ENCODE results near the gene DPYSL5.
A peak's percentile ranks its signal among the peaks of the same experiment; 100 is the strongest.
"Not testable (repeated sequence)": the region's sequence is repeated elsewhere in the genome, so short reads cannot be mapped to it uniquely, and the experiment has no call there.

DPYSL5 gene

DNA sequence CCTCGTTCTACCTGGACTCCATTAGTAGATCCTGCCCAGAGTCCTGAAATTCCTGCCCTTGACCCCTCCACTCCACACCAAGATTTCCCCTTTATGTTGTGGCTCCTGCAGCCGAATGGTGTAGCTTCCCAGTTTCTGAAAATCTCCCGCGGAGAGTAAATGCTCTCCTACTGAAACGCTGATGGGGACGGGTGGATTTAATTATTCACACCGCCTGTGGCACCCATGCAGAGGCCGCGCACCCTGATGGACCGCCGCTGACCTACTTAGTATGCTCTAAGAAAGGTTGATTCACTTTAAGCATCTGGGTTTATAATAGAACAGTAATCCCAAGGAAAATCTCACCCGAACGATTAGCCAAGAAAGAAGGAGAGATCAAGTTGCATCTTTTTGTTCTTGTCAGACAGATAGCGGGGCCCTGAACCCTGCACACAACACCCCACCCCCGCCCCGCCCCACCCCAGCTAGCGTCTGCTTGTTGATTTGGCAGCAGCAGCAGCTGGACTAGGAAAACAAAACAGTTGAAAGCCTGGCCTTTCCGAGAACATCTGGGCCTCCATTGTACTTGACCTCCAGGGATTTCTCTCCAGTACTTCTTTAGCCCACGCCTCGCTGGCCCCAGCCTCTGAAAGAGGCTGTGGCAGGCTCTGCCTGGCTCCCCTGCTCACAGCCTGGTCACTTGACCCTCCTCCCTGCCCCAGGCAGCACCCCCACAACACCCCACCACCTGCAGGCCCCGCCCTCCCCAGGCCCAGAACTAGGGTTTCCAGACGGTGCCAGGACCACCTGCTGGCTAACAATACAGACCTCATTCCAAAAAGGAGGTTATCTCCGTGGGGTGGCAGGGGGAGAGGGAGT lies 53.6 kb downstream of the DPYSL5 start:
- DNase-seq (ENCODE audit: low spot score): peak; percentile 58

DNA sequence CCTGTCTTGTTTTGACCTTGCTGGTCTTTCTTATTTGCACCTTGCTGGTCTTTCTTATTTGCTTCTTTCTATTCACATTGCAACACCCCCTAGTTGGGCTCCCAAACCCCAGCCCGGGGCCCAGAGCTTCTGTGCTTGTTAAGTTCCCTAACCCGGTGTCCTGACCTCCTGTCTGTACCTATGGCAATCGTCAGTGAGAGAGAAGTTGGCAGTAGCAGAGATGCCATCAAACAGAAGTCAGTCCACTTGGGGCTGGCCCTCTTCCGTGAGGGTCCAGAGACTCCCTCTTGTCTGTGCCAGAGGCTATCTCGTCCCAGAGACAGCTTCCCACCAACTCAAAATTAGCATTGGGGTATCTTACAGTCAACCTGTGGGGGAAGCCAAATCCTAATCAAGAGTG lies 55.7 kb downstream of the DPYSL5 start:
- no peak for DNase-seq (ENCODE audit: low spot score)

DNA sequence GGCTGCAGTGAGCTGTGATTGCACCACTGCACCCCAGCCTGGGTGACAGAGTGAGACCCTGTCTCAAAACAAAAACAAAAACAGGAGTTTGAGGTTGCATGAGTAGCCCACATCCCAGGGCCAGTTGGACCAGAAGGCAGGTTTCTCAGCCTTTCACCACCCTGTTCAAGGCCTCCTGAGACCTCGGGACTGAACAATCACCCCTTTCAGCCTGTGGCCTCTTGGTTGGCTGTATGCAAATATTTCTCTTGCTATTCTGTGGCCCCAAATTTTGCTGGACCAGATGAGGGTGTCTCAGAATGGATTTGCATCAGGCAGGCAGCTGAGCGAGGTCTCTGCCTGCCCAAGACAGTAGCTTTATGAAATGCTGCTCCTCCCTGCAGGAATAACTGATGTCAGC lies 56.9 kb downstream of the DPYSL5 start:
- no peak for DNase-seq (ENCODE audit: low spot score)

DNA sequence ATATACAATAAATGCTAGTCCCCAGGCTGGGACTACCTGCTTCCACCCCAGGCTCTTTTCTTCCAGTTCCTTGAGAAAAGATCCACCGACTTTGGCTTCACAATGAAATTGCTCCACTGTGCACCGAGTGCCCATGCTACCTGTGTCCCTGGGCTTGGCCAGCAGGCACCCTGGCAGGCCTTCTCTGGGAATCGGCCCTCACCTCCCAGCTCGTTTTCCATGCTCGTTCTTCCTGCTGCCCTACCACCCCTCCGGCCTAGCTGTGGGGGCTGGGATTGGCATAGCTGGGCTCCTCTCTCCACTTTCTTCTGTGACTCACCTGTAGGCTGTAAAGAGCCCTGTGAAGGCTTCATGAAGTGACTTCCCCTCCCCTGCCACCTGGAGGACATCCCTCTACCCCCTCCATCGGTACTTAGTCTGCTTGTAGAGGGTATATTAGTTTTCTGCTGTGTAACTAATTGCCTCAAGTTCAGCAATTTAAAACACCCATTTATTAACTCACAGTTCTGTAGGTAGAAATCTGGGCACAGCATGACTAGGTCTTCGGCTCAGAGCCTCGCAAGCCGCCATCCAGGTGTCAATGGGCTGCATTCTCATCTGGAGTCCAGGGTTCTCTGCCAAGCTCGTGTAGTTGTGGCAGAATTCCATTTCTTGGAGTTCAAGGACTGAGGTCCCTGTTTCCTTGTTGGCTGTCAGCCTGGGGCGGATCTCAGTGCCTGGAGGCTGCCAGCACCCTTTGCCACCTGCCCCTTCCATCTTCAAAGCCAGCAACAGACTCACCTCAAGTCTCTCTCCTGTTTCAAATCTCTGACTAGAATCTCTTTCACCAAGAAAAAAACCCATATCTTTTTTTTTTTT lies 57.6 kb downstream of the DPYSL5 start:
- DNase-seq (ENCODE audit: low spot score): no peak

DNA sequence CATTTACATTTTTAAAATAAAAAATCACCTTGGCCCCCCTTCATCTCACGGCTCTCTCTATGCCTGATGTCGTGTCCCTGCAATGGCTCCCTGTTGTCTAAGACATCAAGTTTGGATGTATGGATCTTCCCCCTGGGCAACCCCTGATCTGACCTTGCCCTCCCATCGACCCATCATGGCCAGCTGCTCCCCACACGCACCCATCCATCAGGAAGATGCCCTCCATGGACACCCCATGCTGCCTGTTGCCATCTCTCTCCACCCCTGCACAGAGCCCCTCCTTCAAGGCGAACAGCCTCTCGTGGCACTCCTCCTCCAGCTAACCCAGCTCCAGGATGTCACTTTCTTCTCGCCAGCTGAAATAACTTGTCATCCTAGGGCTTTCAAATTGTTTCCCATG lies 59.5 kb downstream of the DPYSL5 start:
- no peak for DNase-seq (ENCODE audit: low spot score)

DNA sequence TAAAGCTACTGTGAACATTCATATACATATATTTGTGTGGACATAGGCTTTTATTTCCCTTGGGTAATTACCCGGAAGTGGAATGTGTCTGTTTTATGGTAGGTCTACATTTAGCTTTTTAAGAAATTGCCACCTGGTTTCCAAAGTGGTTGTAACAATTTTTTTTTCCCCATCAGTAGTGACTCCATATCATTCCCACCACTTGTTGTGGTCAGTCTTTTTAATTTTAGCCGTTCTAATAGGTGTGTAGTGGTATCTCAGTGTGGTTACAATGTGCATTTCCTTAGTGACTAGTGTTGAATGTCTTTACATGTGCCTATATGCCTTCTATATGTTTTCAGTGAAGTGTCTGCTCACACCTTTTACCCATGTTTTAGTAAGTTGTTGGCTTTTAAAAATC lies 62.2 kb downstream of the DPYSL5 start:
- DNase-seq (ENCODE audit: low spot score): no peak

DNA sequence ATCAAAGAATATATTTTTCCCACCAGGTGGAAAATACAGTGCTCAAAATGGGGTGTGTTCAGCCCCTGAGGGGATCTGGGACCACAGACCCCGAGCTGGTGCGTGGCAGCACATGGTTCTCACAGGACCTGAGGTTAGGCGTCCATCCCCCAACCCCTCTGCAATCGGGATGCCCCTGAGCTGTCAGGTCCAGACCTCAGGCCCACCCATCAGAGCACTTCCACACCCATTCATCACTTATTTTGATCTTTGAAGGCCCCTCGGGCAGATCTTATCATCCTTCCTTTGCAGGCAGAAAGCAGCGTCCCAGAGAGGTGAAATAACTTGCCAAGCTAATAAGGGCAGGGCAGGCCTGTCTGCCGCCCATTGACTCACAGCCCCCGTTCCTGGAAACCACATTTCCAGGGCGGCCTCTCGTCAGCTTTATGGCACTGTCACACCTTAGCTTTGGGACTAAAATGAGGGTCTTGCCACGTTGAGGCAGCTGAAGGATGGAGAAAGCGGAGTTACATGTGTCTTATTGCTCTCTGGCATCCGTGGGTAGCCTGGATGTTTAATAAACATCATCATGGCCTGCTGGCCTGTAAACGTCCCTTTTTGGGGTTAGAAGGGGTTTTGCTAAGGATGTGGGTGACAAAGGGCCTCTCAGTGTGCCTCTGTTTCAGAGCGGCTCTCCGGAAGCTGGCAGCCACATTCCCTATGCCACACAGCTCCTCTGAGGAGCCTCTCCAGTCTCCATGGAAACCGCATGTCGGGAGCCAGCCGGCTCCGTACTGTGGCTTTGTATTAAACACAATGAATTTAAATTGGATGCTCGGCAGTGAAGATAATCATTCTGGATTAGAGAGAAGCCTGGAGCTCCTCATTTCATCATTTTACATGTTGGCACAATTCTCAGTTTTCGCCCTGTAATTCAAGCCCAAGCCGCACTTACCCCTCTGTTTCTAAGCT lies 64.3 kb downstream of the DPYSL5 start:
- peak; percentile 56 for DNase-seq (ENCODE audit: low spot score)

DNA sequence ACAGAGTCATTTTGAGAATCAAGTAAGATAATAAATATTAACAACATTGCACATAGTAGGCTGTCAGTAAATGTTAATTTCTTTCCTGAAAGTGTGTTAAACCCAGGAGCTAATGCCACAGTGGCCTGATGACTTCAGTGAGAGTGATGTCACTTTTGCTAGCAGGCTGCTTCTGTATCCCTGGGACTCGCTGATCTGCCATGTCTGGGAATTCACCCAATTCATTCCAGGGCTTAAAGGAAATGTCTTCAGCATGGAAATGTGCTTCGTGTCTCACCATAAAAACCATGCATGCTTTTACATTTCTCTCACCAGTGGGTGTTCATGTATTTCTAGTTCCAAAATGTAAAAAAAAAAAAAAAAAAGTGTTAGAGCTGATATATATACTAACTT lies 65.7 kb downstream of the DPYSL5 start:
- DNase-seq (ENCODE audit: low spot score): no peak

DNA sequence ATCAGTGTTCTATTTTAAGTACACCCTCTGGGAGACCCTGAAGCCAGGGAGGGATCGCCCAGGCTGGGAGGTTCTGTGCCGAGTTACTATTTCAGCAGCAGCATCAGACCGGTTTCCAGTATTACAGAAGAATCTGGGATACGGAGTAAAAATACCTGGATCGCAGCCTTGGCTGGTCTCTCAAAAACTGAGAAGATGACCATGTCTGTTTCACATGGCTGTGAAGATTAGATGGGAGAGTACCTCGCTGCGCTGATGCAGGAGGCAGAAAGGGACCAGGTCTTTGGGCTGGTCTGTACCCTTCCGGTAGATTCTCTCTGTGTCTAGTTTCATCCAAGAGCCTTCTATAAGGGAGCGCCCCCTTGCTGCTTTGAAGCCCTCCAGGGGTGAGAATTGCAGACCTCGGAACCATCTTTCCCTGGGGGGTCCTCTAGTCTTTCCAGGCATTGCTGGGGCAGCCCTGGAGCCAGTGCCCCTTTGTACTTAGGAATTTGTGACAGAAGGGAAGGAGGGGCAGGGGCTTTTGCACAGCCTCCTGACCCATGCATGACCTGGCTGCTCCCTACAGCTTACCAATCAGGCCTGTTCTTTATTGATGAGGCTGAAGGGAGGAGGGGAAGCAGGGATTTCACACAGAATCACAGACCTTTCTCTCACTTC lies 66.2 kb downstream of the DPYSL5 start:
- no peak for DNase-seq (ENCODE audit: low spot score)

DNA sequence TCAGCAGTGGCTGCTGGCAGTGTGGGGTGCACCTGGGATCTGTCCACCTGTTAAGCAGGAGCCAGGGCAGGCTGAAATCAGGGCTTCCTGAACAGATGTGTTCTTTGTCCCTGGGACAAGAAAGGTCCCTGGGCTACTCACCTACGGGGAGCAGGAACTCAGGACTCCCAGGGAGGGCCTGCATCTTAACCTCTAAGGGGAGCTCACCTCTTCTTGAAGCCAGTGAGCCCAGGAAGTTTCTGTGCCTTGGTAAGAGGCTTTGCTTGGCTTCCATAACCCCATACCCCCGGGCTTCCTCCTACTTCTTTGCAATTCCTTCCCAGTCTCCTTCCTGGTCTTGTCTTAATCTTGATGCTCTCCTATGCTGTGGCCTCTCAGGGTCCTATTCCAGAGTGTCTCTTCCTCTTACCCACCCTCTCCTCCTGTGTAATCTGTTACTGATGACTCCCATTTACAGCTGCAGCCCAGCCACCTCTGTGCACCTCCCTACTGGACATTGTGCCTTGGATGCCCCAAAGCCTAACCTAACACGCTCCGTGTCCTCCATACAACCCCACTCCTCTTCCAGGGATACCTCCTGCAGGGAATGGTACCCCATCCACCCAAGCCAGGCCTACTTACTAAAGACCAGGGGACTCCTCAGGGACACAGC lies 66.9 kb downstream of the DPYSL5 start:
- DNase-seq (ENCODE audit: low spot score): no peak

DNA sequence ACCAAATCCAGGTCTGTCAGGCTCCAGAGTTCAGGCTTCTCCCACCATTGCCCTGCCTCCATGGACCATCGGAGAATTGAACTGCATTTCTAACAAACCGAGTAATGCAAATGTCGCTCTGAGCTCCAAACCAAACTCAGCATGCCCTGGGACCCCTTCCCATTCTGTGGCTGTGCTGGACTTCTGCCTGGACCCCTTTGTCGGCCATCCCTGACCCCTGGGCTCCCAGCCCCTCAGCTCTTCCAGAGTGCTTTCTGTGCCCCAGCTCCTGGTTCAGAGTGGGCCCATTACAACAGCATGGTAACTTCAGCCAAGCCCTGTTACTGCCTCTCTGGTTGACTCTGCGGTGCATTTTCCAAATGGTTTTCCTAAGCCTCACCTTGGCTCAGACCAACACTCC lies 67.4 kb downstream of the DPYSL5 start:
- DNase-seq (ENCODE audit: low spot score): no peak

DNA sequence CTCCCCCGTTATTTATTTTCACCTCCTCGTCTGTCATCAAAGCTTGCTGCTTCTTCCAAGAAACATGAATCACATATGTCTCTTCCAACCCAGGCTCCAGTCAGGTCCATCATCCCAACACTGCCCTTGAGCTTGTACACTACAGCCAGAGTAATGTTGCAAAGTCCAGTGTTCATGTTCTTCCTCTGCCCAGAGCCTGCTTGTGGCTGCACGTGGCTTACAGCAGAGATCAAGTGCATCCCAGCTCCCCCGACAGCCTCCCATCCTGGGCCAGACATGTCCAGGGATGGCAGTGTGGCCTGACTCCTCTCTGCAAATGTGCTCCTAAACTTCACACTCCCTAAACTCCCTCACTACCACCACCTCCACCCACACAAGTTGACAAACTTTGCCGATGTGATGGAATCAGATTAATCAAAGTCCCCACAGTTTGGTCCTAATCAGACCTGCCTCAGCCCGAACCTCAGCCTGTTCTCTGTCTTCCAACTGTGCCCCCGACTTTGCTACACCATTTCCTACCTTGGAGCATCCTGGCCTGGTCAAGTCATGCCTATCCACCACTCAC lies 68.3 kb downstream of the DPYSL5 start:
- DNase-seq (ENCODE audit: low spot score): no peak

DNA sequence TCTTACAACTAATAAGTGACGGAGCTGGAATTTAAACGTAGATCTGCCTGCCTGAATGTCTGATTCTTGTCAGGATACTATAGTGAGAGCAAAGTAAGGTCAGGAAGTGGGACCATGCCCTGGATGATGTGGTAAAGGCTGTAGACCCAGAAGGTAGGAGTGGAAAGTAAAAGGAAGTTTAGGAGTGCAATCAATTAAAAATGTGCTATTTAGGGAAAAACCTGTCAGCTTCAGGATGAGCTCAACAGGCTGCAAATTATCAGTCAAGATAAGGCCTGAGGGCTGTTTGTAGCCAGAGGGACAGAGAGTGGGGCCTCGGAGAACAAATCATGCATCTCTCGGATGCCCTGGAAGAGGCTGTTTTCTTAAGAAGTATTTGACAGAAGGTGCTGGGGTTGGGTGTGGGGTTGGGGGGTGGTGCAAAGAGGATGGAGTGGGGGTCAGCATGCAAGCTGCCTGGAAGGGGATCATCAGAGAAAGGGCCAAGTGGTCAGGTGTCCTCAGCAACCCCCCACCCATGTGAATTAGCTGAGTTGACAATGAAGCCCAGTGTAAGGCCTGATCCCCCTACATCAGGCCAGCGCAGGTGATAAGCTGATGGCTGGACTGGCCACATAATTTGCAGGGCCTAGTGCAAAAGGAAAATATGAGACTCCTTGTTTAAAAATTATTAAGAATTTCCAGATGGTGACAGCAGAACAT lies 69.4 kb downstream of the DPYSL5 start:
- no peak for DNase-seq (ENCODE audit: low spot score)

DNA sequence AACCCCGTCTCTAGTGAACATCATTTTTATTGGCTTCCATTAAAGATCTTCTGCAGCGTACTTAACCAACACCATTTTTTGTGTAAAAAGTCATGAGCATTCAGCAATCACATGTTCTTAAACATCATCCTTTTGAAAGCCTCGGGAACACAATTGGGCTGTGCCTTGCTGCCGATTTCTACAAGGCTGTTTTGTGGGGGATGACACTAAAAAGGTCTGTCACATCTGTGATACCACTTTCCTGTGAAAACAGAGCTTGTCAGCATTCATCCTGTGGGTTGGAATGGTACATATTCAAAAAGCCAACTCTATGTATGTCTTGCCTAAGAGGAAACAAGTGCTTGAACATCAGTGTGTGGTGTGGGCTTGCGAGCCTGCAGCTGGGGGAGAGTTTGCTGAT lies 73.4 kb downstream of the DPYSL5 start:
- no peak for DNase-seq (ENCODE audit: low spot score)

DNA sequence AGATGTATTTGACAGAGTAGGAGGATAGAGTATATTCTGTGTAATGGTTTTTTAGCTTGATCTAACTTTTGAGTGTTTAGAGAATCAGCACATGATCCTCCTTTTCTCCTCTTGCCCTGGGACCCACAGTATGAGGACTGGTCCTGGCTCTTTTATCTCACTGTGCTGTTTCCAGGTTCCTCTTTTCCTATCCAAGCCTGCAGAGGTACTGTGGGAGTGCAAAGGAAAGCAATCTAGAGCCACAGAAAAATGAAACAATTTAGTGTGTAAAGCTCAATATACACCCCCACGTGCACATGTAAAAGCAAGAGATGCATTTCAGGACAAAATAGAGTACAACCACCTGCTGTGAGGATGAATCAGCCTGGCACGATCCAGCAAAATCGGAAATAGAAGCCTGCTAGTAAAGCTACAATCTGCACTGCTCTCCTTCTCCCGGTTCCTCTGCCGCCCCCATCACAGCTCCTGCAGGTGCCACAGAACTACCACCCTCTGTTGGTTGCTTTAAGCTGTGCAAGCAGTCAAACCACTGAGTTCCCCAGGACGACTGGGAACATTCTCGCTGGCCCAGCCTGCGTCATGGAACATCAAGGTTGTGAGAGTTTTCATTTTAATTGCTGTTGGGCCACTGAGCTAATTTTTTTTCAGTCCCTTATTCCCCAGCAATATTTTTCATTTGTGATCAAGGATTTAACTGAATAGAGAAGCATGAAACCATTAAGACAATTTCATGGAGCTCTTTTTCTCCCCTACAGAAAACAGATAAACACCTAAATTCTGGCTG lies 74.7 kb downstream of the DPYSL5 start:
- DNase-seq (ENCODE audit: low spot score): peak; percentile 87

DNA sequence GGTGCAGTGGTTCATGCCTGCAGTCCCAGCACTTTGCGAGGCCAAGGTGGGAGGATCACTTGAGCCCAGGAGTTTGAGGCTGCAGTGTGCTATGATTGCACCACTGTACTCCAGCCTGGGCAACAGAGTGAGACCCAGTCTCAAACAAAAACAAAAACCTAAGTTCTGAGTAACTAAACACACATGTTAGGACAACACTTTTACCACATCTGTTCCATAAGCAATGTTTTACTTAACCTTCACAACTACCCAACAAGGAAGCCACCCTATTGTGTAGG lies 75.2 kb downstream of the DPYSL5 start:
- DNase-seq (ENCODE audit: low spot score): not testable (repeated sequence)

DNA sequence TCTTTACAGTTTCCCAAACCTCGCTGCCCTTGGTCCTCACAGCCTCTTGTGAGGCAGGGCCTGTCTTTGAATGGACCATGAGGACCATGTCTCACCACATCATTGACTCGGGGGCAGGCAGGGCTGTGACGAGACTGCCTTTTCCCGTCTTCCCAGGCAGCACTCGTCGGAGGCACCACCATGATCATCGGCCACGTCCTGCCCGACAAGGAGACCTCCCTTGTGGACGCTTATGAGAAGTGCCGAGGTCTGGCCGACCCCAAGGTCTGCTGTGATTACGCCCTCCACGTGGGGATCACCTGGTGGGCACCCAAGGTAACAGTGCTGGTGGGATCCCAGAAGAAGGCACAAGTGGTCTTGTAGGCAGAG lies 76.8 kb downstream of the DPYSL5 start:
- DNase-seq (ENCODE audit: low spot score): no peak

DNA sequence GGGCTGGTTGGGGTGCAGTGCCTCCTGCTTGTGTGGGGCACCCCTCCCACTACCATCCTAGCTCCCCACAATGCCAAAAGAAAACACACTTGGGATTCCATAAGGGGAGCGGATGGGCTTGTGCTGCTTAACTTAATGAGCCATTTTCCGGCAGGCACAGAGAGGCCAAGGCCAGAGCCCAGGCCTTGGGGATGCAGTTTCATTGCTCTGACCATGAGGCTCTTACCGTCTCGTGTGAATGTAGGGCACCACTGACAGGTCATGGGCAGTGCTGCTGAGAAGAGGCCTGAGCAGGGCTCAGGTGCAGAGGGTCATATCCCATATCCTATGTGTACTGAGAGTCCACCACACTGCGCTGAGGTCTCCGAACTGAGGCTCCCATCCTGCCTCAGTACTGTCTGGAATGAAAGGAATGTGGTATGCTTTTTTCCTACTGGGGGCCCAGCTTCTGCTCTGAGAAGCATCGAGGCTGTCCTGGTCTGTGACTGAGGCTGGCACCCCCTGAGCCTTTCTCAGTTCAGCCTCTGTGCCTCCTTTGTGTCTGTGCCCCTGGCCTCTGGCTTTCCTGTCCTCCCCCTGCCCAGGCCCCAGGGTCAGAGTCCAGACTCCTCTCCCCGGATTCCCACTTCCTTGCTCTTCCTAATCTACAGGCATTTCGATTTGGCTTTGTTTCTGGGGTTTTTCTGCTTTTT lies 77.3 kb downstream of the DPYSL5 start:
- no peak for DNase-seq (ENCODE audit: low spot score)

DNA sequence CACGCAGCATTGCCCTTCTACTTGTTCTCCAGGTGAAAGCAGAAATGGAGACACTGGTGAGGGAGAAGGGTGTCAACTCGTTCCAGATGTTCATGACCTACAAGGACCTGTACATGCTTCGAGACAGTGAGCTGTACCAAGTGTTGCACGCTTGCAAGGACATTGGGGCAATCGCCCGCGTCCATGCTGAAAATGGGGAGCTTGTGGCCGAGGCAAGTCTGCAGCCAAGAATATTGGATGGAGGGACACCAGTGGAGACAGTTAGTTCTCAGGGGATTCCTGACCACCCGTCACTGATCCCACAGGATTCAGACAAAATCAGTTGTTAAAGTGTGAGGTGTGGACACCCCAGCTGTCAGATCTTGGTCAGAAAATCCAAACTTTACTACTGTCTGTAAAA lies 79.3 kb downstream of the DPYSL5 start:
- DNase-seq (ENCODE audit: low spot score): no peak
